Stimulated activated CD4-positive, alpha-beta T cell treated with anti-CD3 and anti-CD28 coated beads, Interleukin-1b, Interleukin-23, amount 100 ng/mL, for 1 hour (primary cell): ENCODE data around the gene SLC39A6.

ENCODE experiments used
- DNase-seq, 2 donors: peaks; one replicate each; pipeline ENCODE4 v3.0.0-alpha.2; 2020; ENCODE audit warnings: low read depth in 2 of 2

SLC39A6 gene

GRCh38 chr18:36064027-36064808 lies 64.9 kb downstream of the SLC39A6 start:
- no peak for DNase-seq

GRCh38 chr18:36058674-36059073 lies 70.5 kb downstream of the SLC39A6 start:
- no peak for DNase-seq
